22Rv1 (cell line): ENCODE results near the gene LMTK3.

Experiments
- CTCF ChIP-seq: fragments of 450-650 bp; IDR thresholded peaks from 2 replicates; pipeline ENCODE4 v1.5.1; 2017; ENCODE audit warnings: mild to moderate bottlenecking
- ZFX ChIP-seq: fragments of 450-650 bp; IDR thresholded peaks from 2 replicates; pipeline ENCODE4 v1.6.1; 2017; ENCODE audit warnings: antibody characterized with exemption, borderline replicate concordance

GRCh38 chr19:48497728-48498594, 13.7 kb downstream of the LMTK3 start:
- no peak for TF ChIP-seq CTCF
- TF ChIP-seq ZFX, result no peak
